ENCODE measurements around the gene TBXA2R.

- TF ChIP-seq CTCF (conservative IDR thresholded peaks at IDR 0.05; ENCODE audit: low read depth, low read length) (no peak), POLR2A (IDR thresholded peaks at IDR 0.05; ENCODE audit: low read depth, low read length) (no peak)
Measured at GRCh38 chr19:3612330-3612729, 5.7 kb upstream of the TBXA2R start.
